ENCODE data around the gene CCDC57. TPM values are rescaled to one million over a fixed set of nuclear protein-coding genes. Genes with fewer than 3 reads are reported as not detected.
A peak's percentile ranks its signal among the peaks of the same experiment; 100 is the strongest.

The CCDC57 gene
- total RNA-seq, 2 donors from 2014 or later: 57.6 to 62.8 TPM

GRCh38 chr17:82231312-82231561 is 18.6 kb upstream of the CCDC57 start:
- no peak for TF ChIP-seq POLR2A (IDR thresholded peaks at IDR 0.05)
- TF ChIP-seq POLR2AphosphoS5 (IDR thresholded peaks at IDR 0.05): no peak
- no peak for TF ChIP-seq CTCF (IDR thresholded peaks at IDR 0.05)
- Histone ChIP-seq H3K4me1 (replicated peaks) (peaks cover 26% of the 10 kb centered on the region), H3K4me3 (peak overlapping the region; percentile 37 to 39), H3K9me3 (no peaks in the 10 kb centered on the region), H3K27ac (peak overlapping the region; percentile 80 to 88), H3K27me3 (replicated peaks; ENCODE audit: insufficient read depth) (no peaks in the 10 kb centered on the region), H3K36me3 (no peaks in the 10 kb centered on the region)
- intact Hi-C loops (cut with DNase I): loop anchor here (10.0 kb wide), 1 partner anchor 64 kb away; no protein-coding TSS in a partner anchor
- under 1% methylated on average over 18 of the region's 18 CpGs for WGBS
- no peak for DNase-seq (ENCODE audit: low spot score)

GRCh38 chr17:82230609-82231311 is 18.1 kb upstream of the CCDC57 start:
- Histone ChIP-seq H3K9me3 (no peaks in the 10 kb centered on the region), H3K36me3 (no peaks in the 10 kb centered on the region), H3K4me1 (replicated peaks) (peaks cover 22% of the 10 kb centered on the region), H3K4me3 (peak overlapping the region; percentile 37 to 39), H3K27ac (peak overlapping the region; percentile 80 to 88), H3K27me3 (replicated peaks; ENCODE audit: insufficient read depth) (no peaks in the 10 kb centered on the region)
- intact Hi-C loops (cut with DNase I): loop anchor here (10.0 kb wide), 1 partner anchor 64 kb away; no protein-coding TSS in a partner anchor
- 11% methylated on average over 46 of the region's 76 CpGs for WGBS
- no peak for DNase-seq (ENCODE audit: low spot score)
- peak in 2 of 4 experiments; percentile 56 to 66 for TF ChIP-seq CTCF (IDR thresholded peaks at IDR 0.05)
- TF ChIP-seq POLR2AphosphoS5 (IDR thresholded peaks at IDR 0.05): no peak
- peak; percentile 53 for TF ChIP-seq POLR2A (IDR thresholded peaks at IDR 0.05)

GRCh38 chr17:82229698-82230608 is 17.3 kb upstream of the CCDC57 start:
- 52% methylated on average over 20 of the region's 28 CpGs for WGBS
- H3K4me3 ChIP-seq: peak overlapping the region; percentile 37 to 39
- H3K9me3 ChIP-seq: no peaks in the 10 kb centered on the region
- intact Hi-C loops (cut with DNase I): loop anchor here (10.0 kb wide), 1 partner anchor 65 kb away; no protein-coding TSS in a partner anchor
- TF ChIP-seq POLR2A (IDR thresholded peaks at IDR 0.05) (no peak), POLR2AphosphoS5 (IDR thresholded peaks at IDR 0.05) (no peak), CTCF (IDR thresholded peaks at IDR 0.05) (no peak)
- DNase-seq (ENCODE audit: low spot score): no peak
- no peaks in the 10 kb centered on the region for H3K27me3 ChIP-seq (replicated peaks; ENCODE audit: insufficient read depth)
- H3K4me1 ChIP-seq (replicated peaks): peaks cover 14% of the 10 kb centered on the region
- no peaks in the 10 kb centered on the region for H3K36me3 ChIP-seq
- H3K27ac ChIP-seq: peak overlapping the region; percentile 80 to 88

GRCh38 chr17:82228842-82229697 is 16.4 kb upstream of the CCDC57 start, which contains the start of gene SLC16A3:
SLC16A3 (plus strand) TSS chr17:82229042; CDS start chr17:82236009, 6,967 bp downstream.
- H3K4me1 ChIP-seq (replicated peaks): peaks cover 5% of the 10 kb centered on the region
- intact Hi-C loops (cut with DNase I): no loop called here
- H3K36me3 ChIP-seq: no peaks in the 10 kb centered on the region
- peak within 1 kb of the TSS; percentile 70 to 88 for H3K27ac ChIP-seq
- H3K27me3 ChIP-seq (replicated peaks; ENCODE audit: insufficient read depth): no peaks in the 10 kb centered on the region
- TF ChIP-seq POLR2A (IDR thresholded peaks at IDR 0.05): peak; percentile 83
- TF ChIP-seq CTCF (IDR thresholded peaks at IDR 0.05): no peak
- no peak for DNase-seq (ENCODE audit: low spot score)
- WGBS: 10% methylated on average over 46 of the region's 105 CpGs
- H3K4me3 ChIP-seq: peak within 1 kb of the TSS; percentile 31 to 37
- no peaks in the 10 kb centered on the region for H3K9me3 ChIP-seq
